GM12864 (cell line): Measurements from ENCODE around the gene SH3PXD2A.
A peak's percentile ranks its signal among the peaks of the same experiment; 100 is the strongest.

ENCODE experiments used
- DNase-seq: peaks from one replicate; pipeline ENCODE4 v3.0.0-alpha.2; 2011; ENCODE audit warnings: low read depth
- H3K4me3 ChIP-seq: 2 replicates; pipeline ENCODE4 v1.5.1; 2011; ENCODE audit warnings: mild to moderate bottlenecking, low read depth, low read length, control low read depth
- CTCF ChIP-seq: IDR thresholded peaks from 2 replicates; pipeline ENCODE4 v1.5.1; 2011; ENCODE audit warnings: low read depth, mild to moderate bottlenecking, moderate library complexity, low read length, control low read depth, inconsistent platforms; ENCODE audit errors: missing control alignments

SH3PXD2A gene

GRCh38 chr10:103564776-103565520 lies 290.4 kb downstream of the SH3PXD2A start:
- no peak for DNase-seq
- H3K4me3 ChIP-seq: no peak overlapping the region
- peak; percentile 80 for TF ChIP-seq CTCF

- no peak for DNase-seq
- TF ChIP-seq CTCF: no peak
- no peak overlapping the region for H3K4me3 ChIP-seq
Measured at GRCh38 chr10:103564116-103564501, 291.3 kb downstream of the SH3PXD2A start.

- no peak for DNase-seq
Measured at GRCh38 chr10:103563231-103564115, 291.9 kb downstream of the SH3PXD2A start.

GRCh38 chr10:103562383-103562782 lies 293.0 kb downstream of the SH3PXD2A start:
- H3K4me3 ChIP-seq: no peak overlapping the region
- no peak for TF ChIP-seq CTCF
- DNase-seq: no peak

More at GRCh38 chr10:103563231-103564115, 291.9 kb downstream of the SH3PXD2A start:
- no peak overlapping the region for H3K4me3 ChIP-seq
- TF ChIP-seq CTCF: no peak

- TF ChIP-seq CTCF: no peak
- DNase-seq: no peak
- H3K4me3 ChIP-seq: no peak overlapping the region
Measured at GRCh38 chr10:103560886-103561285, 294.5 kb downstream of the SH3PXD2A start.

GRCh38 chr10:103559776-103560175 lies 295.6 kb downstream of the SH3PXD2A start:
- DNase-seq: no peak
- no peak for TF ChIP-seq CTCF
- H3K4me3 ChIP-seq: no peak overlapping the region
